GM12878 (cell line): ENCODE data around the gene HCLS1. TPM values are rescaled to one million over a fixed set of nuclear protein-coding genes. Genes with fewer than 3 reads are reported as not detected.
A peak's percentile ranks its signal among the peaks of the same experiment; 100 is the strongest.

Experiments used
- ASH2L ChIP-seq: fragments of 300-600, 200-600 bp; sonication (generic); IDR thresholded peaks from 2 replicates; pipeline ENCODE4 v1.6.1; 2017; ENCODE audit warnings: low read depth, mild to moderate bottlenecking, borderline replicate concordance
- BRCA1 ChIP-seq: IDR thresholded peaks from 2 replicates; pipeline ENCODE4 v1.6.1; 2011; ENCODE audit warnings: low read depth, low read length, improper control_type of control experiment
- CBFB ChIP-seq: IDR thresholded peaks from 2 replicates; pipeline ENCODE4 v1.6.1; 2016; ENCODE audit warnings: antibody characterized with exemption, low read depth
- EED ChIP-seq: sonication (generic); IDR thresholded peaks from 2 replicates; pipeline ENCODE4 v1.6.1; 2016; ENCODE audit warnings: antibody characterized with exemption, low read depth
- GABPA ChIP-seq: IDR thresholded peaks from 2 replicates; pipeline ENCODE4 v1.6.1; 2014; ENCODE audit warnings: antibody characterized with exemption, low read depth, mild to moderate bottlenecking, inconsistent platforms
- JUND ChIP-seq: IDR thresholded peaks from 2 replicates; pipeline ENCODE4 v1.6.1; 2012; ENCODE audit warnings: low read depth, mild to moderate bottlenecking, low read length, improper control_type of control experiment, moderate library complexity
- KAT2A ChIP-seq: conservative IDR thresholded peaks from 2 replicates; pipeline ENCODE4 v1.6.1; 2011; ENCODE audit warnings: low read depth, low read length; ENCODE audit not compliant: control insufficient read depth
- MTA2 ChIP-seq: fragments of 450-650 bp; IDR thresholded peaks from 2 replicates; pipeline ENCODE4 v1.6.1; 2016; ENCODE audit warnings: low read depth, mild to moderate bottlenecking, moderate library complexity
- NRF1 ChIP-seq: conservative IDR thresholded peaks from 2 replicates; pipeline ENCODE4 v1.6.1; 2011; ENCODE audit warnings: mild to moderate bottlenecking, low read depth, low read length, improper control_type of control experiment
- POLR2AphosphoS2 ChIP-seq: IDR thresholded peaks from 2 replicates; pipeline ENCODE4 v1.6.1; 2011; ENCODE audit warnings: low read depth, mild to moderate bottlenecking, low read length, improper control_type of control experiment, moderate library complexity
- RAD21 ChIP-seq: IDR thresholded peaks from 2 replicates; pipeline ENCODE4 v1.6.1; 2011; ENCODE audit warnings: mild to moderate bottlenecking, low read depth, low read length, moderate library complexity; ENCODE audit not compliant: insufficient read depth
- RFX5 ChIP-seq: IDR thresholded peaks from 2 replicates; pipeline ENCODE4 v1.6.1; 2011; ENCODE audit warnings: low read depth, low read length, improper control_type of control experiment
- SIN3A ChIP-seq: IDR thresholded peaks from 2 replicates; pipeline ENCODE4 v1.6.1; 2012; ENCODE audit warnings: low read depth, low read length, improper control_type of control experiment
- STAT1 ChIP-seq: fragments of 450-650 bp; conservative IDR thresholded peaks from 2 replicates; pipeline ENCODE4 v1.6.1; 2014; ENCODE audit warnings: antibody characterized with exemption, mild to moderate bottlenecking
- ZBED1 ChIP-seq: IDR thresholded peaks from 2 replicates; pipeline ENCODE4 v1.6.1; 2016; ENCODE audit warnings: borderline replicate concordance
- polyA plus RNA-seq, 11 experiments: library from polyadenylated mRNA; depleted of rRNA in 4 of 11; unstranded in 6 of 11; stranded (reverse) in 5 of 11; fragments of >200 nt; fragmentation: Nextera tagmentation in 4 of 11; fragmentation: Illumina TruSeq in 1 of 11; extraction: Ambion mirVana in 4 of 11; extraction: Trizol in 1 of 11; gene quantifications; 1 replicate in 1 of 11; 2 replicates in 10 of 11; pipeline versions ENCODE4 v1.2.1 to v1.2.3, GENCODE V29; 2011 to 2016; ENCODE audit warnings: inconsistent platforms in 2 of 11, missing spikeins in 2 of 11, low read depth in 1 of 11
- total RNA-seq, 4 experiments: library from RNA; depleted of rRNA in 3 of 4; stranded (reverse); fragments of >200 nt in 3 of 4; fragmentation: Illumina TruSeq in 1 of 4; extraction: Trizol in 1 of 4; gene quantifications; 2 replicates each; pipeline versions ENCODE4 v1.2.1 to v1.2.3, GENCODE V29; 2013 to 2021
- TF ChIP-seq, protein P1 (sequence below): fragments of 450-650 bp; IDR thresholded peaks from 2 replicates; pipeline ENCODE4 v1.6.1; 2016; ENCODE audit warnings: mild to moderate bottlenecking, moderate library complexity, borderline replicate concordance
- TF ChIP-seq, protein P2 (sequence below): fragments of 450-650 bp; IDR thresholded peaks from 2 replicates; pipeline ENCODE4 v1.6.1; 2018; ENCODE audit warnings: borderline replicate concordance, mild to moderate bottlenecking; ENCODE audit not compliant: partially characterized antibody
- TF ChIP-seq, protein P3 (sequence below): fragments of 450-650 bp; IDR thresholded peaks from 2 replicates; pipeline ENCODE4 v1.6.1; 2017; ENCODE audit warnings: mild to moderate bottlenecking, low read depth, inconsistent platforms; ENCODE audit not compliant: poor library complexity, severe bottlenecking
- TF ChIP-seq, protein P4 (sequence below): IDR thresholded peaks from 2 replicates; pipeline ENCODE4 v1.6.1; 2011; ENCODE audit warnings: borderline replicate concordance, low read depth, mild to moderate bottlenecking, moderate library complexity, low read length; ENCODE audit not compliant: insufficient read depth, poor library complexity, severe bottlenecking

HCLS1 gene
- total and polyA plus RNA-seq, 10 of the 15 experiments (the other 5 are each of a cell fraction or from before 2014, with no cell fraction given): 51.6 to 344 (median 231) TPM

DNA sequence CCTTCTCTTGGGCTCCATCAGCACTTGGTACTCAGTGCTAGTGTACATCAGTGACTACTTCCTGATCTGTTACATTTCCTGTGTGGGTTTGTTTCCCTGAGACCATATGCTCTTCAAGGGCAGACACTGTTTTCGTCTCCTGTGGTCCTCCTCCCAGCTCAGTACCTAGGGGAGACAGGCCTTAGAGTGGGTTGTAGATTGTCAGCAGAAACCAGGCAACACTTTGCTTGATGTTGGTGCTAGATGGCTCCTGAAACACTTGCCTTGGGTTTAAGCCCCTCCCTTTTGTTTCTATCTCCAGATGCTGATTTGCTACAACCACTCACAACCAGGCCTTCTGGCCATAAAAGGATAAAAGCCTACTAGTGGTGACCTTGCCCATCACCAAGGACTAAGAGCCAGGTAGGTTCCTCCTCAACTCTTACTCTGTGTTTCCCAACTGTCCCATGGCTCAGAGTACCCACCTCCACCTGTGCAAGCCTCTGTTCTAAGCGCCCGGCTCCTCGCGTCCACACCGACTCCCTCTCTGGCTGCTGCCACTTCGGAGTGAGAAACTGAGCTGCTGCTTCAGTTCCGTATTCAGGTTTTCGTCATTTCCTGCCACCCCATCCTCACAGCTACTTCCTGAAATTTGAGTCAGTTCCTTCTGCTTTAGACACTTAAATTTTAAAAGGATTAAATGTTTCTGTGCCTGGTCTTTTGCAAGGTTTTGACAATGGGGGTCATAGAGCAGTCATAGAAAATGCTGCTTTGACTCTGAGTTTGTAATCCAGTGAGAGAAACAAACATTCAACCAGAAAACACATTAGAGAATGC is at the start of gene HCLS1 (continued):
- TF ChIP-seq KAT2A (no peak), NRF1 (no peak), POLR2AphosphoS2 (peak; percentile 97), RAD21 (no peak), GABPA (peak; percentile 85), EED (peak; percentile 48; the same call in 1 of the 2 replicates), STAT1 (peak; percentile 54; the same call in 1 of the 2 replicates), BRCA1 (no peak), ASH2L (peak; percentile 53; the same call in 1 of the 2 replicates), JUND (no peak), ZBED1 (0 out of 2 replicates have a peak, but pooled peaks have one; percentile 24), RFX5 (no peak; the same call in 1 of the 2 replicates), MTA2 (no peak), SIN3A (peak; percentile 83), CBFB (peak; percentile 88; the same call in 1 of the 2 replicates)
- TF ChIP-seq, protein P1, sequence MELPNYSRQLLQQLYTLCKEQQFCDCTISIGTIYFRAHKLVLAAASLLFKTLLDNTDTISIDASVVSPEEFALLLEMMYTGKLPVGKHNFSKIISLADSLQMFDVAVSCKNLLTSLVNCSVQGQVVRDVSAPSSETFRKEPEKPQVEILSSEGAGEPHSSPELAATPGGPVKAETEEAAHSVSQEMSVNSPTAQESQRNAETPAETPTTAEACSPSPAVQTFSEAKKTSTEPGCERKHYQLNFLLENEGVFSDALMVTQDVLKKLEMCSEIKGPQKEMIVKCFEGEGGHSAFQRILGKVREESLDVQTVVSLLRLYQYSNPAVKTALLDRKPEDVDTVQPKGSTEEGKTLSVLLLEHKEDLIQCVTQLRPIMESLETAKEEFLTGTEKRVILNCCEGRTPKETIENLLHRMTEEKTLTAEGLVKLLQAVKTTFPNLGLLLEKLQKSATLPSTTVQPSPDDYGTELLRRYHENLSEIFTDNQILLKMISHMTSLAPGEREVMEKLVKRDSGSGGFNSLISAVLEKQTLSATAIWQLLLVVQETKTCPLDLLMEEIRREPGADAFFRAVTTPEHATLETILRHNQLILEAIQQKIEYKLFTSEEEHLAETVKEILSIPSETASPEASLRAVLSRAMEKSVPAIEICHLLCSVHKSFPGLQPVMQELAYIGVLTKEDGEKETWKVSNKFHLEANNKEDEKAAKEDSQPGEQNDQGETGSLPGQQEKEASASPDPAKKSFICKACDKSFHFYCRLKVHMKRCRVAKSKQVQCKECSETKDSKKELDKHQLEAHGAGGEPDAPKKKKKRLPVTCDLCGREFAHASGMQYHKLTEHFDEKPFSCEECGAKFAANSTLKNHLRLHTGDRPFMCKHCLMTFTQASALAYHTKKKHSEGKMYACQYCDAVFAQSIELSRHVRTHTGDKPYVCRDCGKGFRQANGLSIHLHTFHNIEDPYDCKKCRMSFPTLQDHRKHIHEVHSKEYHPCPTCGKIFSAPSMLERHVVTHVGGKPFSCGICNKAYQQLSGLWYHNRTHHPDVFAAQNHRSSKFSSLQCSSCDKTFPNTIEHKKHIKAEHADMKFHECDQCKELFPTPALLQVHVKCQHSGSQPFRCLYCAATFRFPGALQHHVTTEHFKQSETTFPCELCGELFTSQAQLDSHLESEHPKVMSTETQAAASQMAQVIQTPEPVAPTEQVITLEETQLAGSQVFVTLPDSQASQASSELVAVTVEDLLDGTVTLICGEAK: peak; percentile 81; the same call in 1 of the 2 replicates
- TF ChIP-seq, protein P2, sequence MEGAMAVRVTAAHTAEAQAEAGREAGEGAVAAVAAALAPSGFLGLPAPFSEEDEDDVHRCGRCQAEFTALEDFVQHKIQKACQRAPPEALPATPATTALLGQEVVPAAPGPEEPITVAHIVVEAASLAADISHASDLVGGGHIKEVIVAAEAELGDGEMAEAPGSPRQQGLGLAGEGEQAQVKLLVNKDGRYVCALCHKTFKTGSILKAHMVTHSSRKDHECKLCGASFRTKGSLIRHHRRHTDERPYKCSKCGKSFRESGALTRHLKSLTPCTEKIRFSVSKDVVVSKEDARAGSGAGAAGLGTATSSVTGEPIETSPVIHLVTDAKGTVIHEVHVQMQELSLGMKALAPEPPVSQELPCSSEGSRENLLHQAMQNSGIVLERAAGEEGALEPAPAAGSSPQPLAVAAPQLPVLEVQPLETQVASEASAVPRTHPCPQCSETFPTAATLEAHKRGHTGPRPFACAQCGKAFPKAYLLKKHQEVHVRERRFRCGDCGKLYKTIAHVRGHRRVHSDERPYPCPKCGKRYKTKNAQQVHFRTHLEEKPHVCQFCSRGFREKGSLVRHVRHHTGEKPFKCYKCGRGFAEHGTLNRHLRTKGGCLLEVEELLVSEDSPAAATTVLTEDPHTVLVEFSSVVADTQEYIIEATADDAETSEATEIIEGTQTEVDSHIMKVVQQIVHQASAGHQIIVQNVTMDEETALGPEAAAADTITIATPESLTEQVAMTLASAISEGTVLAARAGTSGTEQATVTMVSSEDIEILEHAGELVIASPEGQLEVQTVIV: peak; percentile 71
- TF ChIP-seq, protein P3, sequence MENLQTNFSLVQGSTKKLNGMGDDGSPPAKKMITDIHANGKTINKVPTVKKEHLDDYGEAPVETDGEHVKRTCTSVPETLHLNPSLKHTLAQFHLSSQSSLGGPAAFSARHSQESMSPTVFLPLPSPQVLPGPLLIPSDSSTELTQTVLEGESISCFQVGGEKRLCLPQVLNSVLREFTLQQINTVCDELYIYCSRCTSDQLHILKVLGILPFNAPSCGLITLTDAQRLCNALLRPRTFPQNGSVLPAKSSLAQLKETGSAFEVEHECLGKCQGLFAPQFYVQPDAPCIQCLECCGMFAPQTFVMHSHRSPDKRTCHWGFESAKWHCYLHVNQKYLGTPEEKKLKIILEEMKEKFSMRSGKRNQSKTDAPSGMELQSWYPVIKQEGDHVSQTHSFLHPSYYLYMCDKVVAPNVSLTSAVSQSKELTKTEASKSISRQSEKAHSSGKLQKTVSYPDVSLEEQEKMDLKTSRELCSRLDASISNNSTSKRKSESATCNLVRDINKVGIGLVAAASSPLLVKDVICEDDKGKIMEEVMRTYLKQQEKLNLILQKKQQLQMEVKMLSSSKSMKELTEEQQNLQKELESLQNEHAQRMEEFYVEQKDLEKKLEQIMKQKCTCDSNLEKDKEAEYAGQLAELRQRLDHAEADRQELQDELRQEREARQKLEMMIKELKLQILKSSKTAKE: no peak
- TF ChIP-seq, protein P4, sequence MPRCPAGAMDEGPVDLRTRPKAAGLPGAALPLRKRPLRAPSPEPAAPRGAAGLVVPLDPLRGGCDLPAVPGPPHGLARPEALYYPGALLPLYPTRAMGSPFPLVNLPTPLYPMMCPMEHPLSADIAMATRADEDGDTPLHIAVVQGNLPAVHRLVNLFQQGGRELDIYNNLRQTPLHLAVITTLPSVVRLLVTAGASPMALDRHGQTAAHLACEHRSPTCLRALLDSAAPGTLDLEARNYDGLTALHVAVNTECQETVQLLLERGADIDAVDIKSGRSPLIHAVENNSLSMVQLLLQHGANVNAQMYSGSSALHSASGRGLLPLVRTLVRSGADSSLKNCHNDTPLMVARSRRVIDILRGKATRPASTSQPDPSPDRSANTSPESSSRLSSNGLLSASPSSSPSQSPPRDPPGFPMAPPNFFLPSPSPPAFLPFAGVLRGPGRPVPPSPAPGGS: no peak
